IPS-18c (cell line): Measurements from ENCODE around the gene RCC2.
"Not testable (repeated sequence)": the region's sequence is repeated elsewhere in the genome, so short reads cannot be mapped to it uniquely, and the experiment has no call there.

Experiments used
- H3K4me3 ChIP-seq: 2 replicates; pipeline ENCODE4 v1.7.0; 2013; ENCODE audit warnings: low read depth, mild to moderate bottlenecking, low read length, moderate library complexity; ENCODE audit not compliant: insufficient read depth
- H3K9me3 ChIP-seq: one replicate; pipeline ENCODE4 v1.6.1; 2013; ENCODE audit warnings: mild to moderate bottlenecking, low read length, moderate library complexity; ENCODE audit not compliant: control insufficient read depth, insufficient read depth

The RCC2 gene

GRCh38 chr1:17452686-17453085, 13.2 kb upstream of the RCC2 start:
- Histone ChIP-seq H3K4me3 (no peak overlapping the region), H3K9me3 (no peaks in the 10 kb centered on the region)

- not testable (repeated sequence) for H3K4me3 ChIP-seq, H3K9me3 ChIP-seq
Observed at GRCh38 chr1:17452203-17452602, 12.7 kb upstream of the RCC2 start.

- Histone ChIP-seq H3K9me3 (no peaks in the 10 kb centered on the region), H3K4me3 (no peak overlapping the region)
Observed at GRCh38 chr1:17451731-17452130, 12.3 kb upstream of the RCC2 start.

- no peaks in the 10 kb centered on the region for H3K9me3 ChIP-seq
Observed at GRCh38 chr1:17447501-17447992, 8.1 kb upstream of the RCC2 start.

GRCh38 chr1:17442841-17443240, 3.4 kb upstream of the RCC2 start:
- Histone ChIP-seq H3K4me3 (no peak overlapping the region), H3K9me3 (no peaks in the 10 kb centered on the region)

More at GRCh38 chr1:17447501-17447992, 8.1 kb upstream of the RCC2 start:
- no peak overlapping the region for H3K4me3 ChIP-seq

GRCh38 chr1:17441993-17442357, 2.5 kb upstream of the RCC2 start:
- Histone ChIP-seq H3K9me3 (no peaks in the 10 kb centered on the region), H3K4me3 (no peak overlapping the region)

- Histone ChIP-seq H3K9me3 (no peaks in the 10 kb centered on the region), H3K4me3 (no peak overlapping the region)
Observed at GRCh38 chr1:17441265-17441992, 2.0 kb upstream of the RCC2 start.

- H3K9me3 ChIP-seq = no peaks in the 10 kb centered on the region
- peak overlapping the region; percentile 53 for H3K4me3 ChIP-seq
Observed at GRCh38 chr1:17440827-17441168, 1.3 kb upstream of the RCC2 start.

- H3K4me3 ChIP-seq = peak overlapping the region; percentile 53
- no peaks in the 10 kb centered on the region for H3K9me3 ChIP-seq
Observed at GRCh38 chr1:17440074-17440826, 773 bp upstream of the RCC2 start.

GRCh38 chr1:17438318-17439249, 893 bp downstream of the RCC2 start:
- Histone ChIP-seq H3K9me3 (no peaks in the 10 kb centered on the region), H3K4me3 (peak overlapping the region; percentile 82)

GRCh38 chr1:17437580-17438317, 1.7 kb downstream of the RCC2 start:
- Histone ChIP-seq H3K4me3 (peak overlapping the region; percentile 82), H3K9me3 (no peaks in the 10 kb centered on the region)

GRCh38 chr1:17437260-17437579, 2.3 kb downstream of the RCC2 start:
- Histone ChIP-seq H3K4me3 (peak overlapping the region; percentile 82), H3K9me3 (no peaks in the 10 kb centered on the region)

GRCh38 chr1:17436380-17437174, 2.9 kb downstream of the RCC2 start:
- H3K9me3 ChIP-seq = no peaks in the 10 kb centered on the region

GRCh38 chr1:17434601-17435000, 4.9 kb downstream of the RCC2 start:
- no peaks in the 10 kb centered on the region for H3K9me3 ChIP-seq
- H3K4me3 ChIP-seq = no peak overlapping the region

More at GRCh38 chr1:17436380-17437174, 2.9 kb downstream of the RCC2 start:
- H3K4me3 ChIP-seq = peak overlapping the region; percentile 82

- H3K9me3 ChIP-seq = no peaks in the 10 kb centered on the region
- H3K4me3 ChIP-seq = no peak overlapping the region
Observed at GRCh38 chr1:17434016-17434415, 5.5 kb downstream of the RCC2 start.

- H3K4me3 ChIP-seq = no peak overlapping the region
- no peaks in the 10 kb centered on the region for H3K9me3 ChIP-seq
Observed at GRCh38 chr1:17433261-17433660, 6.2 kb downstream of the RCC2 start.
